Measurements from ENCODE around the gene DNAJC22.
"Not testable (repeated sequence)": the region's sequence is repeated elsewhere in the genome, so short reads cannot be mapped to it uniquely, and the experiment has no call there.

DNAJC22 gene

GRCh38 chr12:49309386-49309785 is 37.3 kb upstream of the DNAJC22 start:
- no peak overlapping the region for H2AFZ ChIP-seq (ENCODE audit: low read length)
- no peaks in the 10 kb centered on the region for H4K20me1 ChIP-seq (ENCODE audit: insufficient read depth, low read length)
- no peaks in the 10 kb centered on the region for H3K27me3 ChIP-seq (ENCODE audit: insufficient read depth, low read length)
- H3K4me3 ChIP-seq (ENCODE audit: low read depth, low read length, poor library complexity, severe bottlenecking) = no peak overlapping the region
- no peaks in the 10 kb centered on the region for H3K79me2 ChIP-seq (ENCODE audit: insufficient read depth, low read length)
- H3K27ac ChIP-seq (ENCODE audit: low read depth, low read length, poor library complexity, severe bottlenecking) = no peak overlapping the region
- H3F3A ChIP-seq (ENCODE audit: insufficient read depth, low read length) = no peaks in the 10 kb centered on the region
- H3K9me2 ChIP-seq (ENCODE audit: low read depth, low read length) = no peaks in the 10 kb centered on the region
- no peak overlapping the region for H3K9ac ChIP-seq (ENCODE audit: low read length)
- no peaks in the 10 kb centered on the region for H3K4me1 ChIP-seq (ENCODE audit: insufficient read depth, low read length, severe bottlenecking)
- no peaks in the 10 kb centered on the region for H3K36me3 ChIP-seq (ENCODE audit: insufficient read depth, low read length)
- no peaks in the 10 kb centered on the region for H3K9me3 ChIP-seq (ENCODE audit: low read length)
- H3K4me2 ChIP-seq (ENCODE audit: low read length) = no peak overlapping the region
- TF ChIP-seq EZH2 (IDR thresholded peaks at IDR 0.05; ENCODE audit: borderline replicate concordance, low read length) = no peak

- H3K27ac ChIP-seq (ENCODE audit: low read depth, low read length, poor library complexity, severe bottlenecking); H3K4me3 ChIP-seq (ENCODE audit: low read depth, low read length, poor library complexity, severe bottlenecking); H3K9me3 ChIP-seq (ENCODE audit: low read length); H3K79me2 ChIP-seq (ENCODE audit: insufficient read depth, low read length); H3K9ac ChIP-seq (ENCODE audit: low read length); H3F3A ChIP-seq (ENCODE audit: insufficient read depth, low read length); H3K36me3 ChIP-seq (ENCODE audit: insufficient read depth, low read length); H3K4me2 ChIP-seq (ENCODE audit: low read length); H3K27me3 ChIP-seq (ENCODE audit: insufficient read depth, low read length); H3K4me1 ChIP-seq (ENCODE audit: insufficient read depth, low read length, severe bottlenecking); H4K20me1 ChIP-seq (ENCODE audit: insufficient read depth, low read length); H3K9me2 ChIP-seq (ENCODE audit: low read depth, low read length); H2AFZ ChIP-seq (ENCODE audit: low read length): not testable (repeated sequence)
Measured at GRCh38 chr12:49310451-49311000, 36.2 kb upstream of the DNAJC22 start.

DNA sequence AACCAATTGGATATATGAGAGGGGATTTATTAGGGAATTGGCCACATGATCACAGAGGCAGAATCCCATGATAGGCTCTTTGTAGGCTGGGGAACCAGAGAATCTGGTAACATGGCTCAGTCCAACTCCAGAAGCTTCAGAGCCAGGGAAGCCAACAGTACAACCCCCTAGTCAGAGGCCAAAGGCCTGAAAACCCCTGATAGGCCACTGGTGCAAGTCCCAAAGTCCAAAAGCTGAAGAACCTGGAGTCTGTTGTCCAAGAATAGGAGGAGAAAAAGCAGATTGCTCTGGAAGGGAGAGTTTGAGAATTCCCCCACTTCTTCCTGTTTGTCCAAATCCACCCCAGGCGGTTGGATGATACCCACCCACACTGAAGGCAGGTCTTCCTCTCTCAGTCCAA is 31.9 kb upstream of the DNAJC22 start:
- Histone ChIP-seq H3K36me3 (ENCODE audit: insufficient read depth, low read length) (no peaks in the 10 kb centered on the region), H3K4me2 (ENCODE audit: low read length) (no peak overlapping the region), H3K9me3 (ENCODE audit: low read length) (no peaks in the 10 kb centered on the region), H3K9me2 (ENCODE audit: low read depth, low read length) (no peaks in the 10 kb centered on the region), H3K4me1 (ENCODE audit: insufficient read depth, low read length, severe bottlenecking) (no peaks in the 10 kb centered on the region), H3K27me3 (ENCODE audit: insufficient read depth, low read length) (no peaks in the 10 kb centered on the region; the same call in 1 of the 2 replicates), H4K20me1 (ENCODE audit: insufficient read depth, low read length) (no peaks in the 10 kb centered on the region), H3K9ac (ENCODE audit: low read length) (no peak overlapping the region), H3K79me2 (ENCODE audit: insufficient read depth, low read length) (no peaks in the 10 kb centered on the region), H3F3A (ENCODE audit: insufficient read depth, low read length) (no peaks in the 10 kb centered on the region), H3K27ac (ENCODE audit: low read depth, low read length, poor library complexity, severe bottlenecking) (no peak overlapping the region), H3K4me3 (ENCODE audit: low read depth, low read length, poor library complexity, severe bottlenecking) (no peak overlapping the region), H2AFZ (ENCODE audit: low read length) (no peak overlapping the region)
- TF ChIP-seq EZH2 (IDR thresholded peaks at IDR 0.05; ENCODE audit: borderline replicate concordance, low read length) (no peak), CTCF (IDR thresholded peaks at IDR 0.05; ENCODE audit: low read length) (no peak)

GRCh38 chr12:49317118-49317517 is 29.6 kb upstream of the DNAJC22 start:
- not testable (repeated sequence) for H3K9ac ChIP-seq (ENCODE audit: low read length); H3K27me3 ChIP-seq (ENCODE audit: insufficient read depth, low read length); H3K9me2 ChIP-seq (ENCODE audit: low read depth, low read length); H3K79me2 ChIP-seq (ENCODE audit: insufficient read depth, low read length); H3F3A ChIP-seq (ENCODE audit: insufficient read depth, low read length); H3K4me3 ChIP-seq (ENCODE audit: low read depth, low read length, poor library complexity, severe bottlenecking); H3K4me2 ChIP-seq (ENCODE audit: low read length); H3K9me3 ChIP-seq (ENCODE audit: low read length); H3K36me3 ChIP-seq (ENCODE audit: insufficient read depth, low read length); H3K27ac ChIP-seq (ENCODE audit: low read depth, low read length, poor library complexity, severe bottlenecking); H2AFZ ChIP-seq (ENCODE audit: low read length); H3K4me1 ChIP-seq (ENCODE audit: insufficient read depth, low read length, severe bottlenecking); H4K20me1 ChIP-seq (ENCODE audit: insufficient read depth, low read length)

DNA sequence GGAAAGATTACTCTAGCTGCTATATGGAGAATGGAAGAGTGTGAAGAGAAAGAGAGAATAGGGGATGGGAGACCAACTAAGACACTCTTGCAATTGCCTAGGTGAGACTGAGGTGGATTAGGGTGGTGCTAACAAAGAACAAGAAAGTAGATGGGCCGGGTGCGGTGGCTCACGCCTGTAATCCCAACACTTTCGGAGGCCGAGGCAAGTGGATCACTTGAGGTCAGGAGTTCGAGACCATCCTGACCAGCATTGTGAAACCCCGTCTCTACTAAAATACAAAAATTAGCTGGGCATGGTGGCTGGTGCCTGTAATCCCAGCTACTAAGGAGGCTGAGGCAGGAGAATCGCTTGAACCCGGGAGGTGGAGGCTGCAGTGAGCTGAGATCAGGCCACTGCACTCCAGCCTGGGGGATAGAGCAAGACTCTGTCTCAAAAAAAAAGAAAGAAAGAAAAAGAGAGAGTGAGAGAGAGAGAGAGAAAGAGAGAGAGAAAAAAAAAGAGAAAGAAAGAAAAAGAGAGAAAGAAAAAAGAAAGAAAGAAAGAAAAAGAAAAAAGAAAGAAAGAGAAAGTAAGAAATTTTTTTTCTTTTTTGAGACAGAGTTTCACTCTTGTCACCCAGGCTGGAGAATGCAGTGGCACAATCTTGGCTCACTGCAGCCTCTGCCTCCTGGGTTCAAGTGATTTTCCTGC is 26.1 kb upstream of the DNAJC22 start:
- H3K4me2 ChIP-seq (ENCODE audit: low read length); H2AFZ ChIP-seq (ENCODE audit: low read length); H3K27me3 ChIP-seq (ENCODE audit: insufficient read depth, low read length); H3K79me2 ChIP-seq (ENCODE audit: insufficient read depth, low read length); H3K9me2 ChIP-seq (ENCODE audit: low read depth, low read length); H3F3A ChIP-seq (ENCODE audit: insufficient read depth, low read length); H3K9ac ChIP-seq (ENCODE audit: low read length); H4K20me1 ChIP-seq (ENCODE audit: insufficient read depth, low read length); H3K27ac ChIP-seq (ENCODE audit: low read depth, low read length, poor library complexity, severe bottlenecking); H3K9me3 ChIP-seq (ENCODE audit: low read length); H3K4me3 ChIP-seq (ENCODE audit: low read depth, low read length, poor library complexity, severe bottlenecking): not testable (repeated sequence)
- Histone ChIP-seq H3K4me1 (ENCODE audit: insufficient read depth, low read length, severe bottlenecking) (peaks cover 20% of the 10 kb centered on the region), H3K36me3 (ENCODE audit: insufficient read depth, low read length) (peaks cover 16% of the 10 kb centered on the region)

All from OCI-LY1 (cell line).